Measurements from ENCODE around the gene DBR1.

DNA sequence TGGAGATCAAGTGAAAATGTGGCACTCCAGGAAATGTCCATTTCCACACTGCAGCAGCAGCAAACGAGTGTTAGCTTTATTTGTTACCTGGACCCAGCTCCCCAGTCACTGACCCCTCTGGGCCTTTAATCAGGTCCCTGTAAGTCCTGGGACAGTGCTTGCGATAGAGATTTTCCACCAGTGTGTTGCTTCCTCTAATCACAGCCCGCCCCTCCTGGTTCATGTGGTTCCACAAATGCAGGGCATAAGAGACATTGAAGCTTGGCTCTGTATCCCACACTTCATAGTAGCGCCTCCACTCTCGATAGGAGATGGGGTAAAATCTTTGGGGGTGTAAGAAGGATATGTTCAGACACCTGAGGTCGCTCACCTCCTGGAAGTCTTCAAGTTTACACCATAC is 50.5 kb downstream of the DBR1 start:
- no peak for TF ChIP-seq RAD21 (IDR thresholded peaks at IDR 0.05)
- no peak for TF ChIP-seq MAX (IDR thresholded peaks at IDR 0.05)
- TF ChIP-seq, protein P1, sequence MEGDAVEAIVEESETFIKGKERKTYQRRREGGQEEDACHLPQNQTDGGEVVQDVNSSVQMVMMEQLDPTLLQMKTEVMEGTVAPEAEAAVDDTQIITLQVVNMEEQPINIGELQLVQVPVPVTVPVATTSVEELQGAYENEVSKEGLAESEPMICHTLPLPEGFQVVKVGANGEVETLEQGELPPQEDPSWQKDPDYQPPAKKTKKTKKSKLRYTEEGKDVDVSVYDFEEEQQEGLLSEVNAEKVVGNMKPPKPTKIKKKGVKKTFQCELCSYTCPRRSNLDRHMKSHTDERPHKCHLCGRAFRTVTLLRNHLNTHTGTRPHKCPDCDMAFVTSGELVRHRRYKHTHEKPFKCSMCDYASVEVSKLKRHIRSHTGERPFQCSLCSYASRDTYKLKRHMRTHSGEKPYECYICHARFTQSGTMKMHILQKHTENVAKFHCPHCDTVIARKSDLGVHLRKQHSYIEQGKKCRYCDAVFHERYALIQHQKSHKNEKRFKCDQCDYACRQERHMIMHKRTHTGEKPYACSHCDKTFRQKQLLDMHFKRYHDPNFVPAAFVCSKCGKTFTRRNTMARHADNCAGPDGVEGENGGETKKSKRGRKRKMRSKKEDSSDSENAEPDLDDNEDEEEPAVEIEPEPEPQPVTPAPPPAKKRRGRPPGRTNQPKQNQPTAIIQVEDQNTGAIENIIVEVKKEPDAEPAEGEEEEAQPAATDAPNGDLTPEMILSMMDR (IDR thresholded peaks at IDR 0.05; ENCODE audit: low read depth, low read length, missing input control) = no peak
- no peak for TF ChIP-seq JUND (IDR thresholded peaks at IDR 0.05)
- no peak for TF ChIP-seq YY1 (IDR thresholded peaks at IDR 0.05)
- TF ChIP-seq, protein P2, sequence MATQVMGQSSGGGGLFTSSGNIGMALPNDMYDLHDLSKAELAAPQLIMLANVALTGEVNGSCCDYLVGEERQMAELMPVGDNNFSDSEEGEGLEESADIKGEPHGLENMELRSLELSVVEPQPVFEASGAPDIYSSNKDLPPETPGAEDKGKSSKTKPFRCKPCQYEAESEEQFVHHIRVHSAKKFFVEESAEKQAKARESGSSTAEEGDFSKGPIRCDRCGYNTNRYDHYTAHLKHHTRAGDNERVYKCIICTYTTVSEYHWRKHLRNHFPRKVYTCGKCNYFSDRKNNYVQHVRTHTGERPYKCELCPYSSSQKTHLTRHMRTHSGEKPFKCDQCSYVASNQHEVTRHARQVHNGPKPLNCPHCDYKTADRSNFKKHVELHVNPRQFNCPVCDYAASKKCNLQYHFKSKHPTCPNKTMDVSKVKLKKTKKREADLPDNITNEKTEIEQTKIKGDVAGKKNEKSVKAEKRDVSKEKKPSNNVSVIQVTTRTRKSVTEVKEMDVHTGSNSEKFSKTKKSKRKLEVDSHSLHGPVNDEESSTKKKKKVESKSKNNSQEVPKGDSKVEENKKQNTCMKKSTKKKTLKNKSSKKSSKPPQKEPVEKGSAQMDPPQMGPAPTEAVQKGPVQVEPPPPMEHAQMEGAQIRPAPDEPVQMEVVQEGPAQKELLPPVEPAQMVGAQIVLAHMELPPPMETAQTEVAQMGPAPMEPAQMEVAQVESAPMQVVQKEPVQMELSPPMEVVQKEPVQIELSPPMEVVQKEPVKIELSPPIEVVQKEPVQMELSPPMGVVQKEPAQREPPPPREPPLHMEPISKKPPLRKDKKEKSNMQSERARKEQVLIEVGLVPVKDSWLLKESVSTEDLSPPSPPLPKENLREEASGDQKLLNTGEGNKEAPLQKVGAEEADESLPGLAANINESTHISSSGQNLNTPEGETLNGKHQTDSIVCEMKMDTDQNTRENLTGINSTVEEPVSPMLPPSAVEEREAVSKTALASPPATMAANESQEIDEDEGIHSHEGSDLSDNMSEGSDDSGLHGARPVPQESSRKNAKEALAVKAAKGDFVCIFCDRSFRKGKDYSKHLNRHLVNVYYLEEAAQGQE (IDR thresholded peaks at IDR 0.05) = no peak
- no peak for TF ChIP-seq FOXA1 (IDR thresholded peaks at IDR 0.05)
- no peak for TF ChIP-seq GABPA (IDR thresholded peaks at IDR 0.05 in 1 of 2, conservative IDR thresholded peaks at IDR 0.05 in 1 of 2)

Data from liver (tissue), 3 donors.